Activated CD4-positive, alpha-beta T cell treated with anti-CD3 and anti-CD28 coated beads, Interleukin-2, amount 50 U/mL, for 4 hours (primary cell): ENCODE results near the gene PLK3.
"Not testable (repeated sequence)": the region's sequence is repeated elsewhere in the genome, so short reads cannot be mapped to it uniquely, and the experiment has no call there.

Source experiments
- DNase-seq, 2 experiments: peaks; one replicate each; pipeline ENCODE4 v3.0.0-alpha.2; 2020

Gene PLK3

DNA sequence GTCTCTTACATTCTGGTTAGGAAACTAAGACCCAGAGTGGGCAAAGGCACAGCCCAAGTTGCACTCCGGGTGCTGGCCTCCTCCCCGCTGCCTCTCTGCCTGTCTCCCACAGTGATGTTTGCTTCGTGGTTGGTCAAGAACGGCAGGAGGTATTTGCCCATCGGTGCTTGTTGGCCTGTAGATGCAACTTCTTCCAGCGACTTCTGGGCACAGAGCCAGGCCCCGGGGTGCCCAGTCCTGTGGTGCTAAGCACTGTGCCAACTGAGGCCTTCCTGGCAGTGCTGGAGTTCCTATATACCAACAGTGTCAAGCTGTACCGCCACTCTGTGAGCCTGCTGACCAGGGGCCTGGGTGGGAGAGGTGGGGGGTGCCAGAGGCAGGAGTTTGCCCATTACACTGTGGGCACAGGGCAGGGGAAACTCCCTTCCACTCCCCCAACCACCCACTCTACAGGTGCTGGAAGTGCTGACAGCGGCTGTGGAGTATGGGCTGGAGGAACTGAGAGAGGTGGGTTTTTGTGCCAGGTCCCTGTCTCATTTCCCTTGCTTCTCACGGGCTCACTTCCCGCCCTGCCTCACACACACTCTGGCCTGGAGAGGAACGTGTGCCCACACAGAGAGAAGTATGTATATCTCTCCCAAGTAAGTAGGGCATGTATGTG lies 10.1 kb downstream of the PLK3 start:
- DNase-seq, result peak in 1 of 2 experiments; percentile 35

DNA sequence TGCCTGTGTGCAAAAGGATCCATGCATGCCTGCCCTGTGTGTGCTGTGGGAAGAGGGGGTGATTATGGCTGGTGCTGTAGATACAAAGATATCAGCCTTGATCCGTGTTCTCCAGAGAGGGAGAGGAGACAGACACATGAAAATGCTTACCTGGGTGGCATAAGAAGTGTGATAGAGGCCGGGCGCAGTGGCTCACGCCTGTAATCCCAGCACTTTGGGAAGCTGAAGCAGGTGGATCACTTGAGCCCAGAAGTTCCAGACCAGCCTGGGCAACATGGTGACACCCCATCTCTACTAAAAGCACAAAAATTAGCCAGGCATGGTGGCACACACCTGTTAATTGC lies 10.6 kb downstream of the PLK3 start:
- not testable (repeated sequence) for DNase-seq

- no peak for DNase-seq
These were observed 11.1 kb downstream of the PLK3 start for GRCh38 chr1:44811234-44811633.

GRCh38 chr1:44812822-44813543 lies 12.8 kb downstream of the PLK3 start:
- DNase-seq, result no peak

DNA sequence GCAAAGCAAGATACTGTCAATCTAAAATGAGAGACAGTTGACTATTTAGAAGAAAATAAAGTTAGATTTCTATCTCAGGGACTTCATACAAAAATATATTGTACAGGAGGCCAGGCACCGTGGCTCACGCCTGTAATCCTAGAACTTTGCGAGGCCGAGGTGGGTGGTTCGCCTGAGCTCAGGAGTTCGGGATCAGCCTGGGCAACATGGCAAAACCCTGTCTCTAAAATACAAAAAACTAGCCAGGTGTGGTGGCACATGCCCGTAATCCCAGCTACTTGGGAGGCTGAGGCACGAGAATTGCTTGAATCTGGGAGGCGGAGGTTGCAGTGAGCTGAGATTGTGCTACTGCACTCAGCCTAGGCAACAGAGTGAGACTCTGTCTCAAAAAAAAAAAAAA lies 15.7 kb downstream of the PLK3 start:
- DNase-seq, result not testable (repeated sequence)

- DNase-seq, result no peak
These were observed 17.1 kb downstream of the PLK3 start for GRCh38 chr1:44817307-44817706.

GRCh38 chr1:44817771-44818495 lies 17.8 kb downstream of the PLK3 start:
- DNase-seq, result no peak

DNA sequence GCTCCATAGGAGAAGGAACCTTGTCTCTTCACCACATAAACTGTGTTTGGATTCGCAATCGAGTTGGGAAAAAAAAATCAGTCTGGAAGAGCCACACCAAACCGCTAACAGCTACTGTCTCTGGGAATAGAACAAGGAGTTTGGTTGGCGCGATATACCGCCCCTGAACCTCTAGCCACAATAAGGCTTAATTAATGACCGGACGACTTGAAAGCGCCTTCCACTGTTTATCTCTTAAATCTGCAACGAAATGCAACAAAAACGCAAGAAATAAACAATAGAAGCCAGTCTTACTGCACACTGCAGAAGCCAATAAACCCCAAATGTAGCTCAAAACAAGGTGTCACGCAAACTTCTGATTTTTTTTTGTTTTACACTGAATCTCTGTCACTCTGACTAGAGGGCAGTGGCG lies 19.0 kb downstream of the PLK3 start:
- DNase-seq, result no peak

GRCh38 chr1:44819608-44820327 lies 19.6 kb downstream of the PLK3 start:
- DNase-seq, result peak; percentile 64 to 70

GRCh38 chr1:44820328-44821239 lies 20.4 kb downstream of the PLK3 start:
- no peak for DNase-seq

DNA sequence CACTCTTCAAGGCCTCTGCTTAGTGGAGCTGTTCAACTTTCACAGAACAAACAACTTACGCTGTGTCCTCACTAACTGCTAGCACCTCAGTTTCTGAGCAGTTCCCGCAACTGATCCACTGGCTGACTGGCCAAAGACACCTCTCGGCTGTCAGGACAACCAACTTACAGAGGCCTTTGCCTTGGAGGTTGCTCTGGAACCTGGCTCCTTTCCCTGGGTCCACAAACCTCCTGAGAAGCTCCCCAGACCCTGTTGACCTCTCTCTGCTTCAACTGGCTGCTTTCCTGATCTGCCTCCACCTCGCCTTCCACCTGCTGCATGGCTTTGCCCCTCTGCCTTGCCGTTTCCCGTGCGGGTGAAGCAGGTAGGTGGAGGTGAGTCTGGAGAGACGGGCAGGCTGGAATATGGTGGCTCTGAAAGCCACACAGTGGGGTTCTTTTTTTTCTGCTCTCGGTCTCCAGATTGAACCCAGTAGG lies 21.1 kb downstream of the PLK3 start:
- DNase-seq, result no peak

- no peak for DNase-seq
These were observed 22.0 kb downstream of the PLK3 start for GRCh38 chr1:44822131-44822701.

GRCh38 chr1:44822981-44823451 lies 22.8 kb downstream of the PLK3 start:
- no peak for DNase-seq

- not testable (repeated sequence) for DNase-seq
These were observed 24.2 kb downstream of the PLK3 start for GRCh38 chr1:44824392-44824791.

GRCh38 chr1:44826375-44827196 lies 26.4 kb downstream of the PLK3 start:
- DNase-seq, result no peak

GRCh38 chr1:44827197-44828002 lies 27.2 kb downstream of the PLK3 start:
- no peak for DNase-seq

DNA sequence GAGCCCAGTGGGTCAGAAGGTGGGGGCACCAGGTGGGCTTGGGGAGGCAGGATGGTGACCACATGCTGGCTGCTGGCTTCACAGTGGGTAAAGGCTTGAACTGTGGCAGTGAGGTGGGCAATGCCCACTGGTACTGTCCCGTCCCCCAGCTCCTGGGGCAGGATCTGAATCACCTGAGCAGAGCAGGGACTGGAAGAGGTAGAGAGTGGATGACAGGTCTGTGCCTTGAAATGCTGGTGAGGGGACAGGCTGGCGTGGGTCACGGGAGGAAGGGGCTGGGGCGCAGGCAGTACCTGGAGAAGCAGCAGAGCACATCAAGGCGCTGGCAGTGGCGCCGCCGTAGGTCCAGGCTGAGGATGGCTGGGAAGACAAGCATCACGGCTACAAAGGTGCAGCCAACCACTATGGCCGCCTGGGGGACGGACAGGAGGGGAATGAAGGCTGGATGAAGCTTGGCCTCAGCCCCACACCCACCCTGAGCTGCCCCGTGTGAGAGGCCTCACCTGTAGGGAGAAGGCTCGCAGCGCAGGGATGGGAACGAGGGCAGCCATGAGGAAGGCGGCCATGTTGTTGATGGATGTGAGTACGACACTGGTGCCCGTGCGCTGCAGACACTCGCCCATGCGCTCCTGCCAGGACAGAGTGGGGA lies 27.9 kb downstream of the PLK3 start:
- DNase-seq, result no peak

GRCh38 chr1:44828841-44829440 lies 28.8 kb downstream of the PLK3 start:
- no peak for DNase-seq
